H1 (cell line): ENCODE data around the gene ADIPOQ. TPM values are rescaled to one million over a fixed set of nuclear protein-coding genes. Genes with fewer than 3 reads are reported as not detected.

Source experiments
- CTCF ChIA-PET: fragments of 300-600 bp; sonication (Branson Sonifier 250); formaldehyde crosslinking; loops from one replicate; lab custom pipeline; 2021; ENCODE audit not compliant: partially characterized antibody; lab: Charles Lee
- POLR2A ChIA-PET: fragments of 300-600 bp; sonication (Branson Sonifier 250); formaldehyde crosslinking; loops from one replicate; lab custom pipeline; 2021; ENCODE audit warnings: inconsistent platforms; ENCODE audit not compliant: partially characterized antibody; lab: Charles Lee
- DNase-seq, 2 experiments: peaks; one replicate each; pipeline versions ENCODE4 v3.0.0 to v3.0.0-alpha.2; 2010 to 2022; ENCODE audit warnings: low spot score in 2 of 2, low read depth in 1 of 2, mixed read lengths in 1 of 2
- FAIRE-seq: peaks from 2 replicates; lab custom pipeline; 2011; peaks lifted over from hg19 to GRCh38; lab: Jason Lieb, UNC
- H2AFZ ChIP-seq: 2 replicates; pipeline ENCODE4 v1.8.1; 2012; ENCODE audit warnings: low read length, inconsistent platforms
- H2AK5ac ChIP-seq: 2 replicates; pipeline ENCODE4 v1.6.1; 2013; ENCODE audit warnings: low read depth, low read length
- H2BK120ac ChIP-seq: replicated peaks from 2 replicates; pipeline ENCODE3; 2013; ENCODE audit warnings: low read depth, low read length, inconsistent platforms
- H2BK12ac ChIP-seq: 2 replicates; pipeline ENCODE4 v1.6.1; 2013; ENCODE audit warnings: low read depth, low read length
- H2BK15ac ChIP-seq: 2 replicates; pipeline ENCODE4 v1.6.1; 2013; ENCODE audit warnings: low read length
- H2BK20ac ChIP-seq: 2 replicates; pipeline ENCODE4 v1.6.1; 2013; ENCODE audit warnings: low read length
- H2BK5ac ChIP-seq: 2 replicates; pipeline ENCODE4 v1.6.1; 2013; ENCODE audit warnings: low read depth, low read length
- H3K14ac ChIP-seq: 2 replicates; pipeline ENCODE4 v1.6.1; 2013; ENCODE audit warnings: inconsistent platforms; ENCODE audit not compliant: insufficient read length
- H3K18ac ChIP-seq: 2 replicates; pipeline ENCODE4 v1.6.1; 2013; ENCODE audit warnings: low read length; ENCODE audit errors: extremely low read depth
- H3K23ac ChIP-seq: 2 replicates; pipeline ENCODE4 v1.6.1; 2013; ENCODE audit warnings: inconsistent platforms; ENCODE audit not compliant: insufficient read length
- H3K23me2 ChIP-seq: 2 replicates; pipeline ENCODE4 v1.6.1; 2013; ENCODE audit warnings: low read depth, low read length
- H3K27ac ChIP-seq: 2 replicates; pipeline ENCODE4 v1.6.1; 2011; ENCODE audit warnings: low read depth, low read length, inconsistent platforms
- H3K27me3 ChIP-seq, 4 experiments: replicated peaks in 1 of 4; 1 replicate in 1 of 4; 2 replicates in 3 of 4; pipeline versions ENCODE4 v1.6.1 to v1.8.1; 2011 to 2013; ENCODE audit warnings: low read length in 3 of 4, mild to moderate bottlenecking in 3 of 4, inconsistent platforms in 2 of 4, mixed read lengths in 2 of 4, moderate library complexity in 1 of 4; ENCODE audit not compliant: control insufficient read depth in 3 of 4, insufficient read depth in 3 of 4; ENCODE audit errors: extremely low read depth in 1 of 4
- H3K36me3 ChIP-seq, 4 experiments: 2 replicates each; pipeline versions ENCODE4 v1.6.1 to v1.8.1; 2011 to 2013; ENCODE audit warnings: mild to moderate bottlenecking in 4 of 4, low read length in 3 of 4, moderate library complexity in 2 of 4, control low read depth in 1 of 4, inconsistent platforms in 1 of 4; ENCODE audit not compliant: insufficient read depth in 4 of 4, control insufficient read depth in 2 of 4
- H3K4ac ChIP-seq: replicated peaks from 2 replicates; pipeline ENCODE3; 2013; ENCODE audit warnings: low read length, low read depth, mixed read lengths, inconsistent platforms; ENCODE audit not compliant: insufficient read length
- H3K4me1 ChIP-seq, 4 experiments: replicated peaks in 1 of 4; 1 replicate in 1 of 4; 2 replicates in 3 of 4; pipeline versions ENCODE4 v1.6.1 to v1.8.1; 2011 to 2013; ENCODE audit warnings: low read length in 3 of 4, inconsistent platforms in 2 of 4, mixed read lengths in 1 of 4; ENCODE audit not compliant: insufficient read depth in 4 of 4, control insufficient read depth in 3 of 4
- H3K4me2 ChIP-seq, 2 experiments: 2 replicates each; pipeline versions ENCODE4 v1.6.1 to v1.8.1; 2011 to 2013; ENCODE audit warnings: low read depth in 2 of 2, low read length in 2 of 2, control low read depth in 1 of 2, inconsistent platforms in 1 of 2, mild to moderate bottlenecking in 1 of 2; ENCODE audit not compliant: insufficient read depth in 1 of 2
- H3K4me3 ChIP-seq, 4 experiments: fragments of 200-600, 300-600 bp in 1 of 4; sonication (generic), shearing (Covaris generic), sonication (Bioruptor Twin) in 1 of 4; 2 replicates each; pipeline versions ENCODE4 v1.5.1 to v1.8.1; 2011 to 2016; ENCODE audit warnings: low read length in 4 of 4, low read depth in 3 of 4, control low read depth in 2 of 4, inconsistent platforms in 2 of 4, mild to moderate bottlenecking in 2 of 4, mixed read lengths in 1 of 4, moderate library complexity in 1 of 4; ENCODE audit not compliant: insufficient read depth in 2 of 4; ENCODE audit errors: extremely low read depth in 1 of 4
- H3K56ac ChIP-seq: replicated peaks from 2 replicates; pipeline ENCODE3; 2013; ENCODE audit warnings: low read depth, mild to moderate bottlenecking, mixed read lengths, low read length, inconsistent platforms; ENCODE audit not compliant: insufficient read length
- H3K79me1 ChIP-seq: 2 replicates; pipeline ENCODE4 v1.6.1; 2013; ENCODE audit warnings: low read depth, low read length, control low read depth
- H3K79me2 ChIP-seq, 2 experiments: 2 replicates each; pipeline versions ENCODE4 v1.6.1 to v1.8.1; 2012 to 2013; ENCODE audit warnings: low read length in 2 of 2, mild to moderate bottlenecking in 2 of 2, inconsistent platforms in 1 of 2; ENCODE audit not compliant: insufficient read depth in 2 of 2, control insufficient read depth in 1 of 2
- H3K9ac ChIP-seq, 4 experiments: replicated peaks in 1 of 4; 1 replicate in 1 of 4; 2 replicates in 3 of 4; pipeline versions ENCODE4 v1.6.1 to v1.8.1; 2011 to 2013; ENCODE audit warnings: low read depth in 3 of 4, low read length in 3 of 4, control low read depth in 2 of 4, mild to moderate bottlenecking in 2 of 4, moderate library complexity in 2 of 4, inconsistent platforms in 1 of 4; ENCODE audit errors: extremely low read depth in 1 of 4
- H3K9me3 ChIP-seq, 2 experiments: 2 replicates each; pipeline versions ENCODE4 v1.6.1 to v1.8.1; 2012 to 2013; ENCODE audit warnings: mild to moderate bottlenecking in 2 of 2, moderate library complexity in 2 of 2, control low read depth in 1 of 2, inconsistent platforms in 1 of 2, low read depth in 1 of 2, low read length in 1 of 2, mixed read lengths in 1 of 2; ENCODE audit not compliant: insufficient read depth in 2 of 2
- H4K20me1 ChIP-seq, 2 experiments: replicated peaks in 1 of 2; 2 replicates each; pipeline versions ENCODE3 to v1.8.1; 2011 to 2013; ENCODE audit warnings: inconsistent platforms in 2 of 2, low read length in 2 of 2, mild to moderate bottlenecking in 1 of 2; ENCODE audit not compliant: insufficient read depth in 2 of 2, control insufficient read depth in 1 of 2
- H4K5ac ChIP-seq: 2 replicates; pipeline ENCODE4 v1.6.1; 2013; ENCODE audit warnings: low read length, low read depth, mixed read lengths, inconsistent platforms; ENCODE audit not compliant: insufficient read length
- H4K8ac ChIP-seq: 2 replicates; pipeline ENCODE4 v1.8.0; 2013; ENCODE audit warnings: mild to moderate bottlenecking, moderate library complexity, low read length, inconsistent platforms; ENCODE audit not compliant: insufficient read depth; ENCODE audit errors: extremely low read depth
- H4K91ac ChIP-seq: replicated peaks from 2 replicates; pipeline ENCODE3; 2013; ENCODE audit warnings: low read length, mixed read lengths, inconsistent platforms; ENCODE audit not compliant: insufficient read length
- CREB1 ChIP-seq: IDR thresholded peaks from 2 replicates; pipeline ENCODE4 v1.6.1; 2012; ENCODE audit warnings: inconsistent platforms
- EGR1 ChIP-seq: IDR thresholded peaks from 2 replicates; pipeline ENCODE4 v1.6.1; 2011; ENCODE audit warnings: low read depth, low read length, borderline replicate concordance
- HDAC2 ChIP-seq, 2 experiments: fragments of 300-600 bp in 1 of 2; sonication (generic) in 1 of 2; IDR thresholded peaks; 2 replicates each; pipeline ENCODE4 v1.6.1; 2011 to 2012; ENCODE audit warnings: low read depth in 2 of 2, low read length in 2 of 2, mild to moderate bottlenecking in 2 of 2, moderate library complexity in 2 of 2, borderline replicate concordance in 1 of 2, inconsistent platforms in 1 of 2
- KDM1A ChIP-seq: fragments of 200-600, 300-600 bp; sonication (generic); IDR thresholded peaks from 2 replicates; pipeline ENCODE4 v1.7.1; 2016; ENCODE audit warnings: mild to moderate bottlenecking, low read length, borderline replicate concordance
- PHF8 ChIP-seq: fragments of 200-600 bp; sonication (generic); conservative IDR thresholded peaks from 2 replicates; pipeline ENCODE4 v1.7.1; 2012; ENCODE audit warnings: low read depth, mild to moderate bottlenecking, inconsistent platforms, low read length, moderate library complexity
- POLR2A ChIP-seq, 2 experiments: IDR thresholded peaks; 1 replicate in 1 of 2; 2 replicates in 1 of 2; pipeline ENCODE4 v1.6.1; 2011; ENCODE audit warnings: low read depth in 2 of 2, low read length in 2 of 2, mild to moderate bottlenecking in 2 of 2; ENCODE audit errors: control extremely low read depth in 1 of 2
- RFX5 ChIP-seq: IDR thresholded peaks from 2 replicates; pipeline ENCODE4 v1.6.1; 2011; ENCODE audit warnings: low read depth, low read length, improper control_type of control experiment, borderline replicate concordance
- WGBS, 2 experiments: shearing (Covaris generic) in 1 of 2; methylation state at CpG; one replicate each; pipeline versions ENCODE4 v1.1.6 to v1.1.7; 2013 to 2015; ENCODE audit warnings: low lambda C conversion rate in 2 of 2, mixed read lengths in 2 of 2, inconsistent platforms in 1 of 2, low coverage in 1 of 2, missing lambda C conversion rate in 1 of 2; ENCODE audit not compliant: insufficient replicate concordance in 2 of 2, insufficient coverage in 1 of 2, insufficient read length in 1 of 2; ENCODE audit errors: extremely low coverage in 1 of 2, missing lambda C conversion rate in 1 of 2; 5-methylcytosine and 5-hydroxymethylcytosine counted together
- polyA plus RNA-seq, 7 experiments: library from polyadenylated mRNA; depleted of rRNA in 3 of 7; stranded (reverse) in 5 of 7; unstranded in 2 of 7; fragments of >200 nt in 5 of 7; fragments of 200-250 nt in 2 of 7; gene quantifications; 1 replicate in 5 of 7; 2 replicates in 1 of 7; 4 replicates in 1 of 7; pipeline versions ENCODE4 v1.2.1 to v1.2.3, GENCODE V29; 2011 to 2013; ENCODE audit warnings: missing spikeins in 2 of 7, mixed read lengths in 2 of 7
- total RNA-seq: library from RNA; stranded (reverse); fragmentation: NEBNext Ultra II Directional; extraction: Animal tissue kit (Norgen Biotek cat#: 25700); gene quantifications from 2 replicates; pipeline ENCODE4 v1.2.1, GENCODE V29; 2021
- TF ChIP-seq, protein P1 (sequence below): IDR thresholded peaks from 2 replicates; pipeline ENCODE4 v1.6.1; 2012; ENCODE audit warnings: inconsistent platforms

ADIPOQ gene
- total and polyA plus RNA-seq, 2 of the 8 experiments (the other 6 are each of a cell fraction or from before 2014, with no cell fraction given): not detected

DNA sequence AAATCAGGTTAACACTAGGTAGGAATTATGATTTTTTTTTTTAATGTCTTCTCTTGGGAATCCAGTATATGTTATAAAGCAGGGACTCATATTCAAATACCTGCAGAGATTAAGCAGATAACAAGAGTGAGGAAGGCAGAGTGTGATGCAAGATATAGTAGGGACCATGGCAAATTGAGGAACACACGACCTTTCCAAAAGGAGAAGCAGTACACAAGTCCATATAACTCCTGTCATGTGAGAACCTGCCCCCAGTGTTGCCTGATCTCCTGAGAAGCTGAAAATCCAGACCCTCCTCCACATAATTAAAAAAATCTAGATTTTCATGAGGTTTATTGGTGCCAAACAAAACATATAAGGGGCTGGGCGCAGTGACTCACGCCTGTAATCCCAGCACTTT is 39.8 kb upstream of the ADIPOQ start:
- no peak overlapping the region for H4K91ac ChIP-seq
- H2BK20ac ChIP-seq: no peak overlapping the region
- TF ChIP-seq EGR1: no peak
- TF ChIP-seq KDM1A: no peak
- TF ChIP-seq, protein P1, sequence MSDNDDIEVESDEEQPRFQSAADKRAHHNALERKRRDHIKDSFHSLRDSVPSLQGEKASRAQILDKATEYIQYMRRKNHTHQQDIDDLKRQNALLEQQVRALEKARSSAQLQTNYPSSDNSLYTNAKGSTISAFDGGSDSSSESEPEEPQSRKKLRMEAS: no peak
- TF ChIP-seq RFX5: no peak
- TF ChIP-seq CREB1: no peak
- TF ChIP-seq POLR2A (IDR thresholded peaks at IDR 0.05; ENCODE audit: control extremely low read depth in 1 of 2, low read depth in 2 of 2, low read length in 2 of 2): no peak
- no peak for TF ChIP-seq HDAC2 (IDR thresholded peaks at IDR 0.05; ENCODE audit: borderline replicate concordance in 1 of 2, low read depth in 2 of 2, low read length in 2 of 2)
- TF ChIP-seq PHF8: no peak
- no peak overlapping the region for H3K9ac ChIP-seq
- no peak overlapping the region for H2BK120ac ChIP-seq
- no peak for DNase-seq
- H2BK5ac ChIP-seq: no peak overlapping the region
- no peak for FAIRE-seq
- no peak overlapping the region for H3K23ac ChIP-seq
- H2BK12ac ChIP-seq: no peak overlapping the region
- no peak overlapping the region for H2AFZ ChIP-seq
- no peaks in the 10 kb centered on the region for H4K20me1 ChIP-seq
- H3K79me1 ChIP-seq: peaks cover 2% of the 10 kb centered on the region; the same call in 1 of the 2 replicates
- H3K36me3 ChIP-seq: peaks cover 11 to 72% (median 49%) of the 10 kb centered on the region in 4 experiments
- no peaks in the 10 kb centered on the region for H3K27me3 ChIP-seq
- CTCF ChIA-PET: interaction anchor here (0.6 to 1.2 kb wide), 3 partner anchors 19 to 1124 kb away, joined by 3 to 4 read pairs (median 4); no protein-coding TSS in a partner anchor
- H2AK5ac ChIP-seq: no peak overlapping the region
- no peak overlapping the region for H3K14ac ChIP-seq
- POLR2A ChIA-PET: interaction anchor here (0.6 to 12.4 kb wide), 5 partner anchors 12 to 358 kb away, joined by 3 to 166 read pairs (median 6); partner anchors contain the start of genes DNAJB11 and EIF4A2
- no peak overlapping the region for H4K8ac ChIP-seq
- no peak overlapping the region for H3K18ac ChIP-seq
- H3K4me3 ChIP-seq: no peak overlapping the region
- H3K9me3 ChIP-seq: no peaks in the 10 kb centered on the region
- no peak overlapping the region for H3K27ac ChIP-seq
- H4K5ac ChIP-seq: no peak overlapping the region
- H3K4me2 ChIP-seq: no peak overlapping the region
- no peak overlapping the region for H2BK15ac ChIP-seq
- WGBS, 2 experiments: 87% methylated on average over 3 of the region's 3 CpGs; no CpG with 5 or more reads in 1 of the 2 experiments
- no peak overlapping the region for H3K4ac ChIP-seq
- H3K79me2 ChIP-seq: peaks cover 0 to 22% of the 10 kb centered on the region in 2 experiments; a peak in 2 of 4 replicates
- peaks cover 0 to 9% (median 3%) of the 10 kb centered on the region in 4 experiments; a peak in 3 of 7 replicates for H3K4me1 ChIP-seq
- H3K23me2 ChIP-seq: peaks cover 11% of the 10 kb centered on the region
- H3K56ac ChIP-seq: no peak overlapping the region
